ENCODE results near the gene MAP2.

DNA sequence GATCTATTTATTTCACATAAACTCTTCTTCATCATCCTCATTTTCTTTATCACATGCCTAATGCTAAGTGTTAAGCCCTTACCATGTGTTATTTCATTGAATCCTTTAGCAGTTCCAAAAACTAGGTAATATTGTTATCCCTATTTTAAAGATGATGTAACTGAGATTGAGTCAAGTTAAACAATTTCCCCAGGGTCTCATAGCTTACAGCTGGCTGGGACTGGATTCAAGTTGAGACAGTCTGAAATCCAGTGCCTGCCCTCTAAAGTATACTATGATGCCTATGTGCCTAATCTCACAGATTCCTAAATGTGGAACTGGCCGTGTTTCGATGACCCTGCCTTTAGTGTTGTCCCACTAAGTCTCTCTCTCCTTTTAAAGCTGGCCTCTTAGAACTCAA is 108.5 kb downstream of the MAP2 start:
- no peak for TF ChIP-seq FOS (IDR thresholded peaks at IDR 0.05; ENCODE audit: borderline replicate concordance, insufficient read depth, low read length)
- TF ChIP-seq POLR2AphosphoS5 (IDR thresholded peaks at IDR 0.05; ENCODE audit: insufficient read depth, low read depth, low read length) = no peak
- TF ChIP-seq, protein P1, sequence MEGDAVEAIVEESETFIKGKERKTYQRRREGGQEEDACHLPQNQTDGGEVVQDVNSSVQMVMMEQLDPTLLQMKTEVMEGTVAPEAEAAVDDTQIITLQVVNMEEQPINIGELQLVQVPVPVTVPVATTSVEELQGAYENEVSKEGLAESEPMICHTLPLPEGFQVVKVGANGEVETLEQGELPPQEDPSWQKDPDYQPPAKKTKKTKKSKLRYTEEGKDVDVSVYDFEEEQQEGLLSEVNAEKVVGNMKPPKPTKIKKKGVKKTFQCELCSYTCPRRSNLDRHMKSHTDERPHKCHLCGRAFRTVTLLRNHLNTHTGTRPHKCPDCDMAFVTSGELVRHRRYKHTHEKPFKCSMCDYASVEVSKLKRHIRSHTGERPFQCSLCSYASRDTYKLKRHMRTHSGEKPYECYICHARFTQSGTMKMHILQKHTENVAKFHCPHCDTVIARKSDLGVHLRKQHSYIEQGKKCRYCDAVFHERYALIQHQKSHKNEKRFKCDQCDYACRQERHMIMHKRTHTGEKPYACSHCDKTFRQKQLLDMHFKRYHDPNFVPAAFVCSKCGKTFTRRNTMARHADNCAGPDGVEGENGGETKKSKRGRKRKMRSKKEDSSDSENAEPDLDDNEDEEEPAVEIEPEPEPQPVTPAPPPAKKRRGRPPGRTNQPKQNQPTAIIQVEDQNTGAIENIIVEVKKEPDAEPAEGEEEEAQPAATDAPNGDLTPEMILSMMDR (IDR thresholded peaks at IDR 0.05; ENCODE audit: extremely low read depth in 1 of 2, insufficient read depth in 1 of 2, low read depth in 1 of 2, low read length in 2 of 2) = no peak
- no peak for TF ChIP-seq EZH2 (IDR thresholded peaks at IDR 0.05; ENCODE audit: borderline replicate concordance, low read depth, low read length, severe bottlenecking)
- no peak for TF ChIP-seq POLR2A (IDR thresholded peaks at IDR 0.05; ENCODE audit: low read depth, low read length)
- no peak for TF ChIP-seq MYC (IDR thresholded peaks at IDR 0.05; ENCODE audit: low read depth, low read length)
- no peak for TF ChIP-seq GATA2 (IDR thresholded peaks at IDR 0.05; ENCODE audit: insufficient read depth, insufficient read length, low read depth, low read length)
- TF ChIP-seq, protein P2, sequence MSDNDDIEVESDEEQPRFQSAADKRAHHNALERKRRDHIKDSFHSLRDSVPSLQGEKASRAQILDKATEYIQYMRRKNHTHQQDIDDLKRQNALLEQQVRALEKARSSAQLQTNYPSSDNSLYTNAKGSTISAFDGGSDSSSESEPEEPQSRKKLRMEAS (IDR thresholded peaks at IDR 0.05; ENCODE audit: insufficient read depth, insufficient read length) = no peak

All from endothelial cell of umbilical vein (primary cell).